Activated T-cell treated with anti-CD3 and anti-CD28 coated beads, Interleukin-2, amount 50 U/mL, for 72 hours (primary cell): ENCODE measurements around the gene BRCA2. TPM values are rescaled to one million over a fixed set of nuclear protein-coding genes. Genes with fewer than 3 reads are reported as not detected.

ENCODE experiments used
- total RNA-seq, 2 donors: library from RNA; stranded (reverse); gene quantifications; one replicate each; pipeline ENCODE4 v1.2.3, GENCODE V29; 2022

Gene BRCA2
- total RNA-seq, 2 donors from 2014 or later: 36.9 to 41.5 TPM

Other genes starting within 250 kb of the BRCA2 start
- not detected for gene ZAR1L, start 145 bp upstream of the BRCA2 start, total RNA-seq
- gene N4BP2L1, start 112.6 kb downstream of the BRCA2 start, total RNA-seq: 10 to 100 TPM; 38.4 to 51.5 TPM
- 100 to 1,000 TPM; 136 to 151 TPM for gene N4BP2L2, start 223.3 kb downstream of the BRCA2 start, total RNA-seq